HG02884 (cell line): ENCODE results near the gene IGSF6.
"Not testable (repeated sequence)": the region's sequence is repeated elsewhere in the genome, so short reads cannot be mapped to it uniquely, and the experiment has no call there.

Experiments
- ATAC-seq: cut with Tn5 transposase; IDR thresholded peaks from one replicate; pipeline ENCODE4 v1.9.1; 2021; ENCODE audit warnings: mild to moderate bottlenecking, moderate library complexity; ENCODE audit not compliant: unreplicated experiment

The IGSF6 gene

DNA sequence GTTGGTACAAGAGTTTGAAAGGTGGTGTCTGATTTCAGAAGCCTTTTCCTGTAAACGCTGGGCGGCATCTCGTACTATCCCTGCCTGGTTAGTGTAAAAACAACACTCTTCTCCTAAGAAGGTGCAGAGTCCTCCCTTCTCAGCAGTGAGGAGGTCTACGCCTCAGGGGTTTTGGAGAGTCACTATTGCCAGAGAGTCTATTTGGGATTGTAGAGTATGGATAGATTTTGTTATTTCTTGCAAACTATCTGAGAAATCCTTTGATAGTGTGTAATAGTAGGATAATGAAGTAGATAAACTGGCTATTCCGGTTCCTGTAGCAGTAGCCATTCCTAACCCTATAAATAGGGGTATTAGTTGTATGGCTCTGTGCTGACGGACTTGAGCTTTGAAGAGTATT is 21.5 kb downstream of the IGSF6 start:
- ATAC-seq, result not testable (repeated sequence)

GRCh38 chr16:21629616-21630539 is 22.5 kb downstream of the IGSF6 start:
- not testable (repeated sequence) for ATAC-seq

- ATAC-seq, result no peak
Observed at GRCh38 chr16:21628772-21629171, 23.6 kb downstream of the IGSF6 start.

GRCh38 chr16:21628121-21628726 is 24.2 kb downstream of the IGSF6 start:
- no peak for ATAC-seq

- ATAC-seq, result no peak
Observed at GRCh38 chr16:21626659-21627277, 25.6 kb downstream of the IGSF6 start.

GRCh38 chr16:21625026-21625425 is 27.4 kb downstream of the IGSF6 start:
- no peak for ATAC-seq

DNA sequence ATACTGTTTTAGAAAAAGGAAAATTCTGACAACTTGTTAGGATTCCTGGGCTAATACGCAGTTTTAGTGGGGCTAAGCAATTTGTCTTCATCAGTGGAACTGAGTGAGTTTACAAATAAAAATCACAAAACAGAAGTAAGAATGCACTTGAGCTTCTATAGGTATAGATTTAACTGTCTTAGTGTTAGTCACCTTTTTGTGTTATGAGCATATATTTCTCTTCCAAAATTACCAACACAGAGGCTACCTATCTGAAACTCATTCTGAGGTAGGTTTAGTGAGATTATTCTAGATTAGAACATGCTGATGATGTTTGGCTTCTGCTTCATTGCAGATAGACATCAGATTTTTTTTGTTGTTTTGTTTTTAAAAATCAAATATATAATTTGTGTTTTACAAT is 29.9 kb downstream of the IGSF6 start:
- no peak for ATAC-seq

- ATAC-seq, result no peak
Observed at GRCh38 chr16:21620592-21620991, 31.8 kb downstream of the IGSF6 start.

DNA sequence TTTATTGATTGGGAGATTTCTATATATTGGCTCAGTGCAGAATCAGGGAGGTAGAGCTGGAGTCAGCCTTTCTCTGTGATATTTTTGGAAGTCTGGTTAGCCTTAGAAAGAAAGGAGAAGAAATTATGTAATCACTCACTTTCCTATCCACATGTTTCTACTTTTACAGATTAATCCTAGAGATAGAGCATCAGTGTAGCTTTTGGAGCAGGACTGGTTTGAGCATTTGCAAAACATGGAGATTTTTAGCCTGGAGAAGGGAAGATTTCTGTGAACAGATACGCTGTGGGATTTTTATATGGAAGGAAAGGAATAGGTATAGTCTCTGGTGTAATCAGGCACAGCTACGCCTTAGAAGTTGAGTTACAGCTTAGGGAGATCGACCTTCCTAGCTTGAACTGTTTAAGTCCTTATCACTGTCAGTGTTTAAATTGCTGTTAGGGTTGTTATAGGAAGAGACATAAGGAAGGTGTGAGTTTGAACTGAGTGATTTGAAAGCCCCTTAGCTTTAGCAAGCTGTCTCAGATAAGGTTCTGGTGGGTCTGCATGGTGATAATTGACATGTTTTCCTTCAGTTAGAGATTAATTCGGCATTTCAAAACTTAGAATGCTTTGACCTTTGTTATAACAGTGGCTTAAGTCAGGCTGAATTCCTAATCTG is 32.5 kb downstream of the IGSF6 start:
- ATAC-seq, result no peak

- no peak for ATAC-seq
Observed at GRCh38 chr16:21618281-21618680, 34.1 kb downstream of the IGSF6 start.

DNA sequence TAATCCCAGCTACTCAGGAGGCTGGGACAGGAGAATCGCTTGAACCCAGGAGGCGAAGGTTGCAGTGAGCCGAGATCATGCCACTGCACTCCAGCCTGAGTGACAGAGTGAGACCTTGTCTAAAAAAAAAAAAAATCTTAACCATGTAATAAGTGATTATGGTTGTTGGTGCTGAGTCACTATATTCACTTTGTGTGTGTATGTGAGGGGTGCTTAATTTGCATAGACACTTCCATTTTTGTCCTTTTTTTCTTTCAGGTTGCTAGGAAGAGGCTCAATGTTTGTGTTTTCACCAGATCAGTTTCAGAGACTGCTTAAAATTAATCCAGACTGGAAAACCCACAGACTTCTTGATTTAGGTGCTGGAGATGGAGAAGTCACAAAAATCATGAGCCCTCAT is 34.8 kb downstream of the IGSF6 start:
- ATAC-seq, result no peak

GRCh38 chr16:21614896-21615295 is 37.5 kb downstream of the IGSF6 start:
- ATAC-seq, result no peak

- no peak for ATAC-seq
Observed at GRCh38 chr16:21613781-21614180, 38.6 kb downstream of the IGSF6 start.

GRCh38 chr16:21613361-21613760 is 39.0 kb downstream of the IGSF6 start:
- ATAC-seq, result no peak

DNA sequence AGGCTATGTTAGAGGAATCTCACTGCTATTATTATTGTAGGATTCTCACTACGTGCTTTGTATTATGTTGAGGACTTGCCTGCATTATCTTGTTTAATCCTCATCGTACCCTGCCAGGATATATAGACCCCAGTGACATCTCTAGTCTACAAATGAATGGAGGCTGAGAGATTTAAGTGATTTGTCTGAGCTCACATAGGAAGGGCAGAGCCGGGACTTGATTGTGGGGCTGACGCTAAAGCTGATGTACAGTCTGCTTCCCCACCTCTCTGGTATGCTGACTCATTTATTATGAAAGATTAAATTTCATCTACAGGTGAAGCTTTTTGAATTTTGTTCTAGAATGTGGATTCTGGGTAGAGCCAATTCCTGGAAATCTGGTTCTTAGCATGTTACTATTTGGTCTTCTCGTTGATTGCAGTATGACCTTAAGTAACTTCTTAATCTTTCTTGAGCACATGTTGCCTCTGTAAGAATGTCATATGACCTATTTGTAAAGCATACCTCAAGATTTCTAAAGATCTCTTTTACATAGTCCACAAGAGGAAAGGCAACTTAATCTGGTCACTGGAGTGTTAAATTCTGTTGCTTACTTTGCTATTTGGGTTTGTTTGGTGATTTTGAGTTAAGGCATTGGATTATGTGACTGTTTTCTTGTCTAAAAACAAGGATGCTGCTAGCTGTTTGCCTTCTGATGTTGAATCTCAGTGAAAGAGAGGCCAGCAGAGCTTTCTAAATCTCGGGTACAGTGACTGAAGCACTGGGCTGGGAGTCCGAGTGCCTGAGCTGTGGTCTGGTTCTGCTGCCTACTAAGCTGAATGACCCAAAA is 40.6 kb downstream of the IGSF6 start:
- ATAC-seq, result no peak

GRCh38 chr16:21611198-21611555 is 41.2 kb downstream of the IGSF6 start:
- no peak for ATAC-seq

DNA sequence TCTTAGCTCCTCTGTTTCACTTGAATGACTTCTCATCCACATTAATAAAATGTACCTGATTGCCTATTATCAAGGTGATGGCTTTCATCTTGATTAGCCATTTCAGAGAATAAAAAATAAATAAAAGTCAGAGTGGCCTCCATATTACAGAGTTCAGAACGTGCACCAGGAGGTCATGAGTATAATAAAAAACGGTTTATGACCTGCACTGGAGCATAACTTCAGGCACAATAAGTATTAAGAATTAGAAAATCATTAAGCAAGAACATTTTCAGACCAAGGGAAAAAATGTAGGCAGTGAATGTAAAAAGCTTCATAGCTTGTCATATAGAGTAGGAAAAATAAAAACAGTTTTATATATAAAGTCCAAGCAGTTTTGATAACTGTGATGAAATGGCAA is 41.6 kb downstream of the IGSF6 start:
- ATAC-seq, result no peak

GRCh38 chr16:21610006-21610544 is 42.3 kb downstream of the IGSF6 start:
- no peak for ATAC-seq

DNA sequence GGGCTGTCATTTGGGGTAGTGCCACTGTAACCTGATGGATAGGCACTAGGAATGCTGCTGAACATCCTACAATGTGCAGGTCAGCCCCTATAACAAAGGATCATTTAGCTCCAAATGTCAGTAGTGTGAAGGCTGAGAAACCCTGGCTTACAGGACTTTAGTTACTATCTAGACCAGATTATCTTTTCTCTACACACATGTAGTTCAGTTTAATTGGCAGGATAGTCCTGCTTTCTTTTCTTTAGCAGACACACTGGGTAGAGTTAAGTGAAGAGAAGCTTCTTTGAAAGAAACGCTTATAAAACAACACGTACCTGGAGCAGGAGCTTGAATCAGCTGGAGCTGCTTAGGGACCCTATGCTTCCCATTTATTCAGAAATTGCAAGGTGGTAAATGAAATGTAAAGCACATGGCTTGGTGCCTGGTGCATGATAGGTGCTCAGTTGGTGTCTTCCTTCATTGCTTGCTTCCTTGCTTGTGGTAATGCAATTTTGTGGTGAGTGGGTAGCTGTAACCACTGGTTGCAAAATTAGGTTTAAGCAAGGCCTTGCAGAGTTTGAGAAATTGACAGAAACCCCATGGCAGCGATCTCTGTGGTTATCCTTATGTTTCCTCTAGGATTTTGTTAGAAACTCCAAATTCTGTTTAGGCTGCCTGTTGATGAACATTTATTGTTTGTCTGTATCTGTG is 43.6 kb downstream of the IGSF6 start:
- ATAC-seq, result no peak

DNA sequence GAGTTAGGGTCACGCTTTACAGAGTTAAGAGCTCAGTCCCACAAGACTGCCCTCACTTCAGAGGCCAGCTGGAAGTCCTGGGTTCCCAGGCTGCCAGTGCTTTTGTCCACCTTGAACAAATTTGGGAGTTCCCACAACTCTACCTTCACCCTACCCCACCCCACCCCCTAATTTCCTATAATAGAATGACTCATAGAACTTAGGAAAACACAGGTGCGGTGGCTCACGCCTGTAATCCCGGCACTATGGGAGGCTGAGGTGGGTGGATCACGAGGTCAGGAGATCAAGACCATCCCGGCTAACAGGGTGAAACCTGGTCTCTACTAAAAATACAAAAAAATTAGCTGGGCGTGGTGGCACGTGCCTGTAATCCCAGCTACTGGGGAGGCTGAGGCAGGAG is 46.6 kb downstream of the IGSF6 start:
- ATAC-seq, result not testable (repeated sequence)
